GM12878 (cell line): ENCODE results near the gene SETBP1.

Experiments
- BCL3 ChIP-seq: IDR thresholded peaks from 2 replicates; pipeline ENCODE4 v1.6.1; 2011; ENCODE audit warnings: borderline replicate concordance, low read depth, mild to moderate bottlenecking, moderate library complexity, low read length; ENCODE audit not compliant: insufficient read depth, poor library complexity, severe bottlenecking
- E2F8 ChIP-seq: fragments of 450-650 bp; IDR thresholded peaks from 2 replicates; pipeline ENCODE4 v1.6.1; 2018; ENCODE audit warnings: mild to moderate bottlenecking, low read depth, moderate library complexity; ENCODE audit not compliant: partially characterized antibody
- POLR2AphosphoS5 ChIP-seq: IDR thresholded peaks from 2 replicates; pipeline ENCODE4 v1.6.1; 2011; ENCODE audit warnings: mild to moderate bottlenecking, low read length, inconsistent platforms
- RBBP5 ChIP-seq: fragments of 200-600 bp; sonication (generic); conservative IDR thresholded peaks from 2 replicates; pipeline ENCODE4 v1.6.1; 2016
- YY1 ChIP-seq: IDR thresholded peaks from 2 replicates; pipeline ENCODE4 v1.6.1; 2011; ENCODE audit warnings: low read depth, mild to moderate bottlenecking, low read length
- TF ChIP-seq, protein P1 (sequence below), 3 experiments: IDR thresholded peaks in 2 of 3; conservative IDR thresholded peaks in 1 of 3; 2 replicates each; pipeline ENCODE4 v1.5.1; 2011; ENCODE audit warnings: low read depth in 3 of 3, low read length in 3 of 3, mild to moderate bottlenecking in 3 of 3, control low read depth in 2 of 3, moderate library complexity in 2 of 3, inconsistent platforms in 1 of 3, mixed read lengths in 1 of 3; ENCODE audit not compliant: control insufficient read depth in 2 of 3, insufficient read depth in 1 of 3; ENCODE audit errors: extremely low read depth in 1 of 3
- TF ChIP-seq, protein P2 (sequence below): IDR thresholded peaks from 2 replicates; pipeline ENCODE4 v1.6.1; 2012; ENCODE audit warnings: low read depth, low read length, improper control_type of control experiment

GRCh38 chr18:44793685-44794084 is 113.0 kb downstream of the SETBP1 start:
- no peak for TF ChIP-seq YY1
- TF ChIP-seq BCL3, result no peak
- no peak for TF ChIP-seq RBBP5
- TF ChIP-seq, protein P1, sequence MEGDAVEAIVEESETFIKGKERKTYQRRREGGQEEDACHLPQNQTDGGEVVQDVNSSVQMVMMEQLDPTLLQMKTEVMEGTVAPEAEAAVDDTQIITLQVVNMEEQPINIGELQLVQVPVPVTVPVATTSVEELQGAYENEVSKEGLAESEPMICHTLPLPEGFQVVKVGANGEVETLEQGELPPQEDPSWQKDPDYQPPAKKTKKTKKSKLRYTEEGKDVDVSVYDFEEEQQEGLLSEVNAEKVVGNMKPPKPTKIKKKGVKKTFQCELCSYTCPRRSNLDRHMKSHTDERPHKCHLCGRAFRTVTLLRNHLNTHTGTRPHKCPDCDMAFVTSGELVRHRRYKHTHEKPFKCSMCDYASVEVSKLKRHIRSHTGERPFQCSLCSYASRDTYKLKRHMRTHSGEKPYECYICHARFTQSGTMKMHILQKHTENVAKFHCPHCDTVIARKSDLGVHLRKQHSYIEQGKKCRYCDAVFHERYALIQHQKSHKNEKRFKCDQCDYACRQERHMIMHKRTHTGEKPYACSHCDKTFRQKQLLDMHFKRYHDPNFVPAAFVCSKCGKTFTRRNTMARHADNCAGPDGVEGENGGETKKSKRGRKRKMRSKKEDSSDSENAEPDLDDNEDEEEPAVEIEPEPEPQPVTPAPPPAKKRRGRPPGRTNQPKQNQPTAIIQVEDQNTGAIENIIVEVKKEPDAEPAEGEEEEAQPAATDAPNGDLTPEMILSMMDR (IDR thresholded peaks at IDR 0.05 in 2 of 3, conservative IDR thresholded peaks at IDR 0.05 in 1 of 3; ENCODE audit: control insufficient read depth in 2 of 3, extremely low read depth in 1 of 3, insufficient read depth in 1 of 3, low read depth in 3 of 3, low read length in 3 of 3), result no peak
- TF ChIP-seq, protein P2, sequence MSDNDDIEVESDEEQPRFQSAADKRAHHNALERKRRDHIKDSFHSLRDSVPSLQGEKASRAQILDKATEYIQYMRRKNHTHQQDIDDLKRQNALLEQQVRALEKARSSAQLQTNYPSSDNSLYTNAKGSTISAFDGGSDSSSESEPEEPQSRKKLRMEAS, result no peak
- TF ChIP-seq POLR2AphosphoS5, result no peak
- TF ChIP-seq E2F8, result no peak
